Adrenal gland (tissue), 12 donors: ENCODE measurements around the gene SRCAP. TPM values are rescaled to one million over a fixed set of nuclear protein-coding genes. Genes with fewer than 3 reads are reported as not detected.

Experiments used
- DNase-seq, 7 donors: peaks; one replicate each; pipeline ENCODE4 v3.0.0-alpha.2; 2019 to 2020
- H3K27ac ChIP-seq, 5 donors: fragments of 200-600 bp; sonication (generic) in 4 of 5; 1 replicate in 3 of 5; 2 replicates in 2 of 5; pipeline versions ENCODE4 v1.5.1 to v1.8.0; 2016 to 2020; ENCODE audit warnings: mild to moderate bottlenecking in 1 of 5
- H3K27me3 ChIP-seq: fragments of 200-600 bp; 2 replicates; pipeline ENCODE4 v1.8.0; 2021
- H3K36me3 ChIP-seq, 2 donors: fragments of 200-600 bp; replicated peaks in 1 of 2; 1 replicate in 1 of 2; 2 replicates in 1 of 2; pipeline versions ENCODE4 v1.5.1 to v1.8.0; 2018 to 2022
- H3K4me1 ChIP-seq, 2 donors: fragments of 200-600 bp; replicated peaks in 1 of 2; 1 replicate in 1 of 2; 2 replicates in 1 of 2; pipeline versions ENCODE4 v1.5.1 to v1.8.0; 2018 to 2021
- H3K4me3 ChIP-seq, 4 donors: fragments of 200-600 bp; sonication (generic) in 3 of 4; one replicate each; pipeline ENCODE4 v1.5.1; 2016 to 2018
- H3K9me3 ChIP-seq, 3 donors: fragments of 200-600 bp; sonication (generic) in 1 of 3; replicated peaks in 1 of 3; 1 replicate in 2 of 3; 2 replicates in 1 of 3; pipeline versions ENCODE4 v1.5.1 to v1.8.0; 2016 to 2021
- POLR2A ChIP-seq, 2 donors: fragments of 450-650 bp; IDR thresholded peaks; one replicate each; pipeline ENCODE4 v1.6.1; 2017; ENCODE audit warnings: antibody characterized with exemption in 2 of 2, mild to moderate bottlenecking in 2 of 2, moderate library complexity in 1 of 2
- WGBS, 4 donors: extraction: QIAGEN DNeasy Blood & Tissue Kit in 2 of 4; methylation state at CpG; one replicate each; pipeline versions ENCODE4 v1.1.5 to v1.1.7; 2013 to 2017; 5-methylcytosine and 5-hydroxymethylcytosine counted together
- intact Hi-C, 2 donors: fragments of 100-400 bp; cut with DNase I; formaldehyde crosslinking; loops; one replicate each; pipeline versions ENCODE4 v1.14.1 to v1.15.0; 2022 to 2023
- polyA plus RNA-seq, 3 donors: library from polyadenylated mRNA; stranded (reverse); fragments of 200-250 nt in 2 of 3; fragments of 350-450 nt in 1 of 3; fragmentation: Illumina TruSeq in 1 of 3; extraction: RNeasy Lipid Tissue Mini Kit (QIAGEN cat#74804) in 1 of 3; gene quantifications; one replicate each; pipeline ENCODE4 v1.2.3, GENCODE V29; 2013 to 2014
- total RNA-seq, 9 donors: library from RNA; depleted of rRNA in 4 of 9; stranded (reverse); fragments of >200 nt in 4 of 9; fragments of 120-200 nt in 1 of 9; fragmentation: NEBNext Ultra II Directional in 1 of 9; extraction: Animal tissue kit (Norgen Biotek cat#: 25700) in 1 of 9; gene quantifications; one replicate each; pipeline versions ENCODE4 v1.1.0 to v1.2.4, GENCODE V29; 2013 to 2023
- TF ChIP-seq, protein P1 (sequence below), 6 experiments: fragments of 450-650 bp in 4 of 6; fragments of 200-600 bp in 2 of 6; sonication (generic) in 1 of 6; IDR thresholded peaks; 1 replicate in 5 of 6; 2 replicates in 1 of 6; pipeline versions ENCODE4 v1.5.1 to v1.8.0; 2016 to 2021; ENCODE audit warnings: antibody characterized with exemption in 6 of 6, mild to moderate bottlenecking in 2 of 6, moderate library complexity in 1 of 6
- donor health status: healthy with polysubstance abuse.
- donor health status: Bipolar disorder and iron deficiency.
- donor health status: DM: yes; HTN: yes; CAD: no.
- donor health status: DM: no; HTN: no; CAD: no.
- donor health status: DM: no; HTN: no; CAD: no.
- donor health status: DM: yes; HTN: yes; CAD: no.

Gene SRCAP
- total and polyA plus RNA-seq, 12 donors = 3.7 to 82.4 (median 46.6) TPM

DNA sequence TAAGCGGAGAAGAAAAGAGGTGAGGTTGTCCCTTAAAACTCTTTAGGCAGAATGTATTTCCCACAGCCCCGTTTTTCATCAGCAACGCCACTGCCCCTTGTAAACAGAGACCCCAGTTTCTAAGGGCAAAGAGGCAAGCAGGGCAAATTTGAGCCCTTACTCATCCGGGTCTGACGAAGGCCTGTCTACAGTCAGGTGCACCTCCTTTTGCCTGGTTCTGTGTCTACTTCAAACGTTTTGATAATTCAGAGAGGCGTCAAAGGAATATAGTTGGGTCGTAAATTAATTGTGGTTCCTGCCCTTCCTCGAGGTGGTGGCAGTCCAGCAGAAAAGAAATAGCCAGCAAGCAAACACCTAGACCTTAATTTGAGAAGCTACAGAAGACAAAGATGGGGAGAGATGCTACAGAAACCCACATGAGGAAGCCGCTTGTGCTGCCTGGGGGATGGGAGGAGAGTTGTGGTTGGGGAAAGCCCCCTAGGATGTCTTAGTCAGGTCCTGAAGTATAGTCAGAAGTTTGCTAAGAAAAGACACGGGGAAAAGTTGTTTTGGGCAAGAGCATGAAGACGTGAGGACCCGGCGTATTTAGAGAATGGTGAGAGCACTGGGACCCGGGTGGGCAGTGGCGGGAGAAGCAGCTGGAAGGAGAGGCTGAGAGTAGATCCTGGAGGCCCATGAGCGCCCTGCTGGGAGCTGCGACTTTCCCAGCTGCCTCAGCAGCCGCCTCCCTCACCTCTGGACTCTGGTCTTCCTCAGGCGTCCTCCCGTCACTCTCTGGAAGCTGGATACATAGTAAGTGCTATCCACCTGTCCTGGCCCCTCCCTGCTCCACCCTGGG is 38.3 kb upstream of the SRCAP start:
- intact Hi-C loops = no loop called here
- peak in 2 of 7 donors; percentile 25 to 28 for DNase-seq
- Histone ChIP-seq H3K27ac (peak overlapping the region in 4 of 5 donors; percentile 94 to 99 (median 97)), H3K4me3 (peak overlapping the region; percentile 79 to 97 (median 90)), H3K36me3 (peaks cover 0 to 61% of the 10 kb centered on the region in 2 donors), H3K4me1 (peaks cover 33 to 52% of the 10 kb centered on the region in 2 donors), H3K27me3 (no peaks in the 10 kb centered on the region), H3K9me3 (no peaks in the 10 kb centered on the region)
- TF ChIP-seq POLR2A (IDR thresholded peaks at IDR 0.05) = no peak
- TF ChIP-seq, protein P1, sequence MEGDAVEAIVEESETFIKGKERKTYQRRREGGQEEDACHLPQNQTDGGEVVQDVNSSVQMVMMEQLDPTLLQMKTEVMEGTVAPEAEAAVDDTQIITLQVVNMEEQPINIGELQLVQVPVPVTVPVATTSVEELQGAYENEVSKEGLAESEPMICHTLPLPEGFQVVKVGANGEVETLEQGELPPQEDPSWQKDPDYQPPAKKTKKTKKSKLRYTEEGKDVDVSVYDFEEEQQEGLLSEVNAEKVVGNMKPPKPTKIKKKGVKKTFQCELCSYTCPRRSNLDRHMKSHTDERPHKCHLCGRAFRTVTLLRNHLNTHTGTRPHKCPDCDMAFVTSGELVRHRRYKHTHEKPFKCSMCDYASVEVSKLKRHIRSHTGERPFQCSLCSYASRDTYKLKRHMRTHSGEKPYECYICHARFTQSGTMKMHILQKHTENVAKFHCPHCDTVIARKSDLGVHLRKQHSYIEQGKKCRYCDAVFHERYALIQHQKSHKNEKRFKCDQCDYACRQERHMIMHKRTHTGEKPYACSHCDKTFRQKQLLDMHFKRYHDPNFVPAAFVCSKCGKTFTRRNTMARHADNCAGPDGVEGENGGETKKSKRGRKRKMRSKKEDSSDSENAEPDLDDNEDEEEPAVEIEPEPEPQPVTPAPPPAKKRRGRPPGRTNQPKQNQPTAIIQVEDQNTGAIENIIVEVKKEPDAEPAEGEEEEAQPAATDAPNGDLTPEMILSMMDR (IDR thresholded peaks at IDR 0.05) = no peak
- 37 to 39% (median 39%) methylated on average over 21 of the region's 21 CpGs for WGBS, 4 donors

DNA sequence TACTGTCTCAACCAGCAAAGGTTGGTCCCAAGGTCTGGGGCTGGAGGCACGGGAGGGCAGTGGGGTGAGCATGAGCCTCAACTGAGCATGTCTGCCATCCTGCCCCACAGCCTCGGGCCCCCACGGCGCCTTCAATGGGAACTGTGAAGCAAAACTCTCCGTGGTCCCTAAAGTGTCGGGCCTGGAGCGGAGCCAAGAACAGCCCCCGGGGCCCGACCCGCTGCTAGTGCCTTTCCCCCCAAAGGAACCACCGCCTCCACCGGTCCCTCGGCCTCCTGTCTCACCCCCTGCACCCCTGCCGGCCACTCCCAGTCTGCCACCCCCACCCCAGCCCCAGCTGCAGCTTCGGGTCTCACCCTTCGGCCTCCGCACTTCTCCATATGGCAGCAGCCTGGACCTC is 36.5 kb upstream of the SRCAP start:
- Histone ChIP-seq H3K4me1 (peaks cover 26 to 42% of the 10 kb centered on the region in 2 donors), H3K36me3 (peaks cover 0 to 66% of the 10 kb centered on the region in 2 donors), H3K27ac (no peak overlapping the region), H3K27me3 (no peaks in the 10 kb centered on the region), H3K9me3 (no peaks in the 10 kb centered on the region), H3K4me3 (no peak overlapping the region)
- 73 to 79% (median 76%) methylated on average over 8 to 17 of the region's 17 CpGs for WGBS, 4 donors
- intact Hi-C loops = no loop called here
- no peak for TF ChIP-seq POLR2A (IDR thresholded peaks at IDR 0.05)
- TF ChIP-seq, protein P1 (IDR thresholded peaks at IDR 0.05) = no peak
- DNase-seq = peak in 2 of 7 donors; percentile 31 to 32

DNA sequence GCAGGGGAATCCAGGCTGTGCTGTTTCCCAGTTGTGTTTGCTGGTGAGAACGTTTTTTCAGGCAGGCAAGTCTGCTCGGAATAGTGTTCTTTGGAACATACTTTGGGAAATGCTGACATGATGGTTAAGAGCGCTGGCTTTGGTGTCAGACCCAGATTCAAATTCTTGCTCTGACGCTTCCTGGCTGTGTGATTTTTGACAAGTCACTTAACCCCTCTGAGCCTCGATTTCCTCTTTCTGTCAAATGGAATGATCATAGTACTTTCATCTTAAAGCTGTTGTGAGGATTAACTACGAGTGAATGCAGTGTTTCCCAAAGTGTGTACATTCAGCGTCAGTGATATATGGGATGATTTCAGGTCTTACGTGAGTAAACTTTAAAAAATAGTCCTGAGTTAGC is 35.9 kb upstream of the SRCAP start:
- Histone ChIP-seq H3K27ac (no peak overlapping the region), H3K4me1 (peaks cover 24 to 39% of the 10 kb centered on the region in 2 donors), H3K9me3 (no peaks in the 10 kb centered on the region), H3K4me3 (no peak overlapping the region), H3K27me3 (no peaks in the 10 kb centered on the region), H3K36me3 (peaks cover 0 to 72% of the 10 kb centered on the region in 2 donors)
- no peak for TF ChIP-seq POLR2A (IDR thresholded peaks at IDR 0.05)
- TF ChIP-seq, protein P1 (IDR thresholded peaks at IDR 0.05) = no peak
- intact Hi-C loops = no loop called here
- DNase-seq = no peak
- 80 to 82% (median 81%) methylated on average over 8 of the region's 8 CpGs for WGBS, 4 donors

DNA sequence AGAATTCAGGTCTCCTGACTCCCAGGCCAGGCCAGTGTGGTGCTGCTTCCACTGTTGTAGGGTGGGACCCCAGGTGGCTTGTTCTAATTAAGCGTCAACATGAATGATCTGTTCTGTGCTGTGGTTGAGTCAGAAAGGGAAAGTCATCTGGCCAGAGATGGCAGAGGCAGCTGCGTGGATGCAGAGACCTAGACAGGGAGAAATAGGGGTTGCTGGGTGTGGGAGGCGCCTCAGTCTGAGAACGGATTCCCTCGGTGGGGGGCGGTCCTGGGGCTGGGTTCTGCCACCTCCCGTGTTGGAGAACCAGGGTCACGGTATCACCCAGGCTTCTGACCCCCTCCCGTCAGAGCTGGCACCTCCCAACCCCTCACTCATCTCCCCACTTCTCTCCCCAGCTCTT is 35.2 kb upstream of the SRCAP start:
- Histone ChIP-seq H3K36me3 (peaks cover 0 to 80% of the 10 kb centered on the region in 2 donors), H3K4me3 (no peak overlapping the region), H3K27me3 (no peaks in the 10 kb centered on the region), H3K4me1 (peaks cover 24 to 39% of the 10 kb centered on the region in 2 donors), H3K9me3 (no peaks in the 10 kb centered on the region), H3K27ac (peak overlapping the region in 1 of 5 donors; percentile 52)
- intact Hi-C loops = no loop called here
- 59 to 70% (median 61%) methylated on average over 7 to 9 of the region's 9 CpGs for WGBS, 4 donors
- TF ChIP-seq POLR2A (IDR thresholded peaks at IDR 0.05) = no peak
- TF ChIP-seq, protein P1 (IDR thresholded peaks at IDR 0.05) = no peak
- peak in 3 of 7 donors; percentile 21 to 31 (median 23) for DNase-seq
